GM23338 (cell line): Measurements from ENCODE around the gene SLC19A1.

Experiments
- CREB1 ChIP-seq: fragments of 250-450 bp; sonication (Bioruptor Pico); IDR thresholded peaks from 2 replicates; pipeline ENCODE4 v1.5.0; 2020; ENCODE audit warnings: low read depth, mild to moderate bottlenecking, moderate library complexity
- CTCF ChIP-seq, 2 experiments: fragments of 200-600 bp in 1 of 2; sonication (generic) in 1 of 2; conservative IDR thresholded peaks; 2 replicates each; pipeline versions ENCODE4 v1.5.1 to v1.6.1; 2016 to 2017; ENCODE audit warnings: antibody characterized with exemption in 2 of 2, low read depth in 2 of 2, mild to moderate bottlenecking in 2 of 2, moderate library complexity in 1 of 2
- EZH2 ChIP-seq: fragments of 200-600 bp; sonication (generic); IDR thresholded peaks from one replicate; pipeline ENCODE4 v1.8.0; 2017; ENCODE audit warnings: antibody characterized with exemption, mild to moderate bottlenecking, low read depth; ENCODE audit not compliant: unreplicated experiment
- EZH2phosphoT487 ChIP-seq: fragments of 200-600 bp; sonication (generic); IDR thresholded peaks from one replicate; pipeline ENCODE4 v1.8.1; 2018; ENCODE audit warnings: antibody characterized with exemption; ENCODE audit not compliant: unreplicated experiment
- JUNB ChIP-seq: IDR thresholded peaks from one replicate; pipeline ENCODE4 v1.6.1; 2016; ENCODE audit warnings: antibody characterized with exemption; ENCODE audit not compliant: unreplicated experiment
- NANOG ChIP-seq: IDR thresholded peaks from 2 replicates; pipeline ENCODE4 v1.6.1; 2016; ENCODE audit warnings: antibody characterized with exemption, borderline replicate concordance
- POLR2AphosphoS5 ChIP-seq: IDR thresholded peaks from 2 replicates; pipeline ENCODE4 v1.6.1; 2016; ENCODE audit warnings: antibody characterized with exemption, low read depth
- REST ChIP-seq: IDR thresholded peaks from one replicate; pipeline ENCODE4 v1.6.1; 2018; ENCODE audit warnings: antibody characterized with exemption; ENCODE audit not compliant: unreplicated experiment
- STAT1 ChIP-seq: IDR thresholded peaks from one replicate; pipeline ENCODE4 v1.6.1; 2016; ENCODE audit warnings: antibody characterized with exemption; ENCODE audit not compliant: unreplicated experiment
- ZNF114 ChIP-seq: fragments of 250-450 bp; sonication (Bioruptor Pico); IDR thresholded peaks from 2 replicates; pipeline ENCODE4 v1.5.0; 2020; ENCODE audit warnings: mild to moderate bottlenecking, moderate library complexity
- ZNF331 ChIP-seq: fragments of 250-450 bp; sonication (Bioruptor Pico); IDR thresholded peaks from 2 replicates; pipeline ENCODE4 v1.5.0; 2020; ENCODE audit warnings: low read depth, mild to moderate bottlenecking, moderate library complexity
- TF ChIP-seq, protein P1 (sequence below): IDR thresholded peaks from 2 replicates; pipeline ENCODE4 v1.6.1; 2016; ENCODE audit warnings: antibody characterized with exemption

DNA sequence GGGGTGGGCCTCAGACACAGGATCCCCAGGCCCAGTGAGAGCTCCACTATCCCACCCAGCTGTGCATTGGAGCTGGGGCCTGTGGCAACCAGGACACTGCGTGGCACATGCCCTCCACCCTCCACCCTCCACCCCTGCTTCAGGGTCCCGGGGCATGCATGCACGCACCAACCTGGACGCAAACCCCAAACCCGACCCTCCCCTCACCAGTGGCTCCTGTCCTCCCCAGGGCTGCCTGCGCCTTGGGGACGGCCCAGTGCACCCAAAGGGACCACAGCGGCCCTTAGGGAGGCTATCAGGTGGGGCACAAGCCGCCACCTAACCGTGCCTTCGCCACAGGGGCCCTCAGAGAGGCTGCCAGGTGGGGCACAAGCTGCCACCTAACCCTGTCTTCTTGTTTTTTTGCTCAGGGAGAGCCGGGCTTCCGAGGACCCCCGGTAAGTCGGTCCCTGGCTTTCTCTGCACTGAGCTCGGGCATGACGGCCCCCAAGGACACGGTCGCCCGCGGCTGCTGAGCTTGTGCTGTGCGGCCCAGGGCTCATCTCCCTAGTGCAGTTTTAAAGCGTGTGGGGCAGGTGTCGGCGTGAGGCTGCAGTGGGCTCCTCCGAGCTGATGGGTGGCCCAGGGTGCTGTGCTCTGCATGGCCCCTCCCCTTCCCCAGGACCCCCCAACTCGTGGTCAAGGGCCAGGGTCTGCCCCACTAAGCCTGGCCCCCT is 47.9 kb downstream of the SLC19A1 start:
- TF ChIP-seq CTCF (conservative IDR thresholded peaks at IDR 0.05; ENCODE audit: low read depth in 2 of 2): no peak
- TF ChIP-seq EZH2: no peak
- no peak for TF ChIP-seq EZH2phosphoT487
- no peak for TF ChIP-seq POLR2AphosphoS5
- TF ChIP-seq REST: no peak
- no peak for TF ChIP-seq JUNB
- no peak for TF ChIP-seq NANOG
- no peak for TF ChIP-seq ZNF331 (CRISPR knock-in tag)
- TF ChIP-seq ZNF114 (CRISPR knock-in tag): no peak
- TF ChIP-seq CREB1 (CRISPR knock-in tag): no peak
- TF ChIP-seq, protein P1, sequence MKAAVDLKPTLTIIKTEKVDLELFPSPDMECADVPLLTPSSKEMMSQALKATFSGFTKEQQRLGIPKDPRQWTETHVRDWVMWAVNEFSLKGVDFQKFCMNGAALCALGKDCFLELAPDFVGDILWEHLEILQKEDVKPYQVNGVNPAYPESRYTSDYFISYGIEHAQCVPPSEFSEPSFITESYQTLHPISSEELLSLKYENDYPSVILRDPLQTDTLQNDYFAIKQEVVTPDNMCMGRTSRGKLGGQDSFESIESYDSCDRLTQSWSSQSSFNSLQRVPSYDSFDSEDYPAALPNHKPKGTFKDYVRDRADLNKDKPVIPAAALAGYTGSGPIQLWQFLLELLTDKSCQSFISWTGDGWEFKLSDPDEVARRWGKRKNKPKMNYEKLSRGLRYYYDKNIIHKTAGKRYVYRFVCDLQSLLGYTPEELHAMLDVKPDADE: no peak
- TF ChIP-seq STAT1: no peak
